ENCODE results near the gene TEX48.
A peak's percentile ranks its signal among the peaks of the same experiment; 100 is the strongest.

The TEX48 gene

GRCh38 chr9:114666851-114667250 lies 15.1 kb downstream of the TEX48 start:
- DNase-seq (ENCODE audit: low read depth), result no peak

GRCh38 chr9:114666401-114666800 lies 15.6 kb downstream of the TEX48 start:
- no peak for DNase-seq (ENCODE audit: low read depth)

GRCh38 chr9:114664181-114664580 lies 17.8 kb downstream of the TEX48 start:
- DNase-seq (ENCODE audit: low read depth), result no peak

GRCh38 chr9:114662081-114662989 lies 19.7 kb downstream of the TEX48 start:
- DNase-seq (ENCODE audit: low read depth), result peak; percentile 60

GRCh38 chr9:114657705-114658104 lies 24.3 kb downstream of the TEX48 start, which contains the start of gene TEX53:
TEX53 (minus strand) TSS chr9:114657805; CDS start chr9:114657774, 31 bp downstream.
- DNase-seq (ENCODE audit: low read depth), result no peak

- no peak for DNase-seq (ENCODE audit: low read depth)
Observed at GRCh38 chr9:114656301-114656700, 25.7 kb downstream of the TEX48 start.

- no peak for DNase-seq (ENCODE audit: low read depth)
Observed at GRCh38 chr9:114655689-114656088, 26.3 kb downstream of the TEX48 start.

GRCh38 chr9:114653556-114654159 lies 28.3 kb downstream of the TEX48 start:
- peak; percentile 71 for DNase-seq (ENCODE audit: low read depth)

GRCh38 chr9:114652776-114653555 lies 29.0 kb downstream of the TEX48 start:
- DNase-seq (ENCODE audit: low read depth), result no peak

GRCh38 chr9:114643896-114644295 lies 38.1 kb downstream of the TEX48 start:
- DNase-seq (ENCODE audit: low read depth), result no peak

GRCh38 chr9:114643001-114643400 lies 39.0 kb downstream of the TEX48 start:
- no peak for DNase-seq (ENCODE audit: low read depth)

GRCh38 chr9:114641967-114642366 lies 40.0 kb downstream of the TEX48 start:
- DNase-seq (ENCODE audit: low read depth), result no peak

- DNase-seq (ENCODE audit: low read depth), result no peak
Observed at GRCh38 chr9:114638404-114638803, 43.6 kb downstream of the TEX48 start.

GRCh38 chr9:114634387-114634786 lies 47.6 kb downstream of the TEX48 start:
- no peak for DNase-seq (ENCODE audit: low read depth)

GRCh38 chr9:114633438-114634089 lies 48.4 kb downstream of the TEX48 start:
- DNase-seq (ENCODE audit: low read depth), result no peak

GRCh38 chr9:114631166-114631565 lies 50.8 kb downstream of the TEX48 start:
- DNase-seq (ENCODE audit: low read depth), result no peak

- DNase-seq (ENCODE audit: low read depth), result no peak
Observed at GRCh38 chr9:114629563-114630090, 52.4 kb downstream of the TEX48 start.

GRCh38 chr9:114627553-114627952 lies 54.4 kb downstream of the TEX48 start:
- no peak for DNase-seq (ENCODE audit: low read depth)

- no peak for DNase-seq (ENCODE audit: low read depth)
Observed at GRCh38 chr9:114626415-114627020, 55.5 kb downstream of the TEX48 start.

GRCh38 chr9:114624677-114625076 lies 57.3 kb downstream of the TEX48 start:
- no peak for DNase-seq (ENCODE audit: low read depth)

GRCh38 chr9:114621975-114622609 lies 59.9 kb downstream of the TEX48 start:
- no peak for DNase-seq (ENCODE audit: low read depth)

All from activated T-cell treated with anti-CD3 and anti-CD28 coated beads for 24 hours (primary cell).